NT2/D1 (cell line): Measurements from ENCODE around the gene LTBP1.

Experiments used
- DNase-seq: peaks from one replicate; pipeline ENCODE4 v3.0.0-alpha.2; 2011; ENCODE audit warnings: low read depth, low spot score
- H3K27me3 ChIP-seq: 2 replicates; pipeline ENCODE4 v1.6.0; 2011; ENCODE audit warnings: mild to moderate bottlenecking; ENCODE audit not compliant: insufficient read length, insufficient read depth
- H3K36me3 ChIP-seq: 2 replicates; pipeline ENCODE4 v1.6.1; 2011; ENCODE audit warnings: mild to moderate bottlenecking, low read length, mixed read lengths; ENCODE audit not compliant: insufficient read depth, insufficient read length
- H3K4me1 ChIP-seq: 2 replicates; pipeline ENCODE4 v1.5.1; 2011; ENCODE audit not compliant: insufficient read depth, insufficient read length
- H3K4me3 ChIP-seq: 2 replicates; pipeline ENCODE4 v1.5.1; 2011; ENCODE audit warnings: low read depth; ENCODE audit not compliant: insufficient read length
- H3K9ac ChIP-seq: 2 replicates; pipeline ENCODE4 v1.6.0; 2011; ENCODE audit warnings: low read depth; ENCODE audit not compliant: insufficient read length
- H3K9me3 ChIP-seq: 2 replicates; pipeline ENCODE4 v1.5.1; 2011; ENCODE audit warnings: mild to moderate bottlenecking, low read length; ENCODE audit not compliant: insufficient read depth
- SUZ12 ChIP-seq: IDR thresholded peaks from 2 replicates; pipeline ENCODE4 v1.6.1; 2011; ENCODE audit not compliant: insufficient read length, insufficient read depth; ENCODE audit errors: extremely low read depth
- YY1 ChIP-seq: IDR thresholded peaks from 2 replicates; pipeline ENCODE4 v1.6.1; 2011; ENCODE audit not compliant: insufficient read length, insufficient read depth
- ZNF274 ChIP-seq: IDR thresholded peaks from 2 replicates; pipeline ENCODE4 v1.6.1; 2011; ENCODE audit warnings: mild to moderate bottlenecking, low read depth, low read length

LTBP1 gene

DNA sequence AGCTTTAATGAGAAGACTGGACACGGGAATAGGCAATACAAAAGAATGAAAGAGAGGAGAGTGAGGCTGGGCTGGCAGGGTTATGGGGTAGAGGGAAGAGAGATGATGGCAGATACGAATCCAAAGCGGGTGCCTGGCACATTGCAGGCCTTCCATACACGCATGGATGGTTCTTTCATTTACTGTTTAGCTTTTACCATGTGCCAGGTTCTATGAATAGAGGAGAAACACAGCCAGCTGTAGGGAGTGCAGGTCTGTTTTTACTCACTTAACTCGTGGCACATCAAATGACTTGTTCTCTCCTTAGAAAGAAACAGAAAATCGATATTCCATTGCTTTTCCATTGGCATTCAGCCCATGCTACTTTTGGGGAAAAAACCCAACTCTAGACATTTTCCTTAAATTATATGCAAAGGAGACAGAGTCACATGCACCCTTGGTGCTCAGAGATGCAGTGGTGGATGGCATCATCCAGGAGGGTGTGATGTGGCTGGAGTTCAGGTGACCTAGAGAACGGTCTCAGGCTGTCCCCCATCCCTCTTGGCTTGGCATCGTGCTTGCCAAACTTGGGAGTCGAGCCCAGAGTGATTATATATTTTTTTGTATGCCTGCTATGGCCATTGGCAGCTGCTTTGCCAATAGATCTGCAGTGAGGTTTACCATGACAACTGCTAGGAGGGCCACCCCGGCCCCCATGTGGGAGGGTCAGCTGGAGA is 6.2 kb downstream of the LTBP1 start:
- no peaks in the 10 kb centered on the region for H3K36me3 ChIP-seq
- no peaks in the 10 kb centered on the region for H3K4me1 ChIP-seq
- no peaks in the 10 kb centered on the region for H3K9me3 ChIP-seq
- TF ChIP-seq ZNF274 (no peak), SUZ12 (no peak), YY1 (no peak)
- no peaks in the 10 kb centered on the region for H3K27me3 ChIP-seq
- H3K4me3 ChIP-seq = no peak overlapping the region
- no peak for DNase-seq
- H3K9ac ChIP-seq = no peak overlapping the region

DNA sequence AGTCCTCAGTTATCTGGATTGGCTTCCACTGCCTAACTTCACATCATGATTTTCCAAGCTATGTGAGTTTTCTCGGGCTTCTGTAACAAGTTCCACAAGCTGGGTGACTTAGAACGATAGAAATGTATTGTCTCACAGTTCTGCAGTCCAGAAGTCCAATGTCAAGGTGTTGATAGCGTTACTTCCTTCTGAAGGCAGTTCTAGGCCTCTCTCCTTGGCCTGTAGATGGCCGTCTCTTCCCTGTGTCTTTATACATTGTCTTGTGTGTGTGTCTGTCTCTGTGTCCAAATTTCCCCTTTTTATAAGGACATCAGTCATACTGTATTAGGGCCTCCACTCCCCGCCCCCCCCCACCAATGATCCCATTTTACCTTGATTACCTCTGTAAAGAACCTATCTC is 7.5 kb downstream of the LTBP1 start:
- Histone ChIP-seq H3K4me1 (no peaks in the 10 kb centered on the region), H3K36me3 (no peaks in the 10 kb centered on the region), H3K4me3 (no peak overlapping the region), H3K9me3 (no peaks in the 10 kb centered on the region), H3K27me3 (no peaks in the 10 kb centered on the region), H3K9ac (no peak overlapping the region)
- no peak for TF ChIP-seq ZNF274
- DNase-seq = no peak

DNA sequence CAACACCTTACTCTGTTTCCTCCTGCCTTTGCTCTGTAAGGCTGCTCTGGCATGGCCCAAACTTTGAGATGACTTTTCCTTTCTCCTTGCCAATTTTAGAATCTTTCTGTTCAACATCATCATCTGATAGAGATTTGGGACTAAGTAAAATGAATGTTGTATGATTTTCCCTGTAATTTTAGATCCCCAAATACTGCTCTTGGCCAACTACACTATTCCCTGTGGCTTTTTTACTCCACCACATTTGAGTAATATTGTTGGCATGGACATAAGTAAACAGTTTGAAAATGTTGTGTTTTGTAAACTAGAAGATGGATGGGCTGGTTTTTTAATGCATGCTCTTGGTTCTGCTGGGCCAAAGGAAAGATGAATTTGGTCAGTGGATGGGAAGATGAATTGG is 12.1 kb downstream of the LTBP1 start:
- no peak for DNase-seq
- H3K4me3 ChIP-seq = no peak overlapping the region
- no peaks in the 10 kb centered on the region for H3K36me3 ChIP-seq
- no peaks in the 10 kb centered on the region for H3K4me1 ChIP-seq
- H3K9ac ChIP-seq = no peak overlapping the region
- H3K27me3 ChIP-seq = no peaks in the 10 kb centered on the region
- H3K9me3 ChIP-seq = no peaks in the 10 kb centered on the region
- no peak for TF ChIP-seq YY1
- no peak for TF ChIP-seq SUZ12
- no peak for TF ChIP-seq ZNF274

DNA sequence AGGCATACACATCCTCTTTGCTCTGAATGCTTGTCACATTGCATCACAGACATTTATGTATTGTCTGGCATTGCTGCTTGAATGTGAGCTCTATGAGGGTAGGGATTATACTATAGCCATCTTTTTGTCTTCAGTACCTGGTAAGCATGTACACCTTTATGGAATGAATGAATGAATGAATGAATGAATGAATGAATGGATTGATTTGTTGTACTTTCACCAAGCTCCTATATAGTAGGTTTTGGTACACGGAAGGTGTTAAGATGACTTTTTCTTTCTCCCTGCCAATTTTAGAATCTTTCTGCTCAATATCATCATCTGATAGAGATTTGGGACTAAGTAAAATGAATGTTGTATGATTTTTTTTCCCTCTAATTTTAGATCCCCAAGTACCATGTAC is 13.5 kb downstream of the LTBP1 start:
- Histone ChIP-seq H3K4me1 (no peaks in the 10 kb centered on the region), H3K4me3 (no peak overlapping the region), H3K36me3 (no peaks in the 10 kb centered on the region), H3K9ac (no peak overlapping the region), H3K27me3 (no peaks in the 10 kb centered on the region), H3K9me3 (no peaks in the 10 kb centered on the region)
- TF ChIP-seq SUZ12 (no peak), ZNF274 (no peak), YY1 (no peak)
- no peak for DNase-seq

DNA sequence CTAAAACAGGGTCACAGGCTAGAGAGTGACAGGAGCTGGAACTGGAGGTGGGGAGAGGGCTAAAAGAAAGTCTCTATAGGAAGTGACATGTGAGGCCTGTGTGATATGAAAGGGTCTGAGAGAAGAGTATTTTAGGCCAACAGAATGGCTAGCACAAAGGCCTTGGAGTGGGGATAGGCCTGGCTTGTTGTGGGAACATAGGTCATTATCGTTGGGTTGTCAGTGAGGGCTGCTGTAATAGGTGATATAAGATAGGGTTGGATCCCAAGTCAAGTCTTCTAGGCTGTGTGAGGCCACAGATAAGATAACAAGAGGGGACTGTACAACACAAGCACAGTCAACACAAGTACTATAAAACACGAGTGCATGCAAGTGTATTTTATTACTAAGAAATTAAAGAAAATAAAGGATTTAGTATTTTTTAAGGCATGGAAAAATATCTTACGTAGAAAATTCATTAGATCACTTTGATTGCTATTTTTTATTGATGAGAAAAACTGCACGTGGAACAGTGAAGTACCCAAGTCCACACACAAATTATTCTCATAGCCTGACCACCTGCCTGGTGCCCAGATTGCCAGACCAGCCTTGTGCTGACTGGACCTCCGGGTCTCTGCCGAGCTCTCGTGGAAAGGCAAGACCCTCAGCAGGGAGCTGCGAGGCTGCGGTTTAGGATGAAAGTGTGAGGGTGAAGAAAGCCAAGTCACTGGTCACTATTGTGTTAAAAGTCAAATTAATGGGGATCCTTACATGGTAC is 14.1 kb downstream of the LTBP1 start:
- no peaks in the 10 kb centered on the region for H3K36me3 ChIP-seq
- TF ChIP-seq ZNF274 = no peak
- no peak for TF ChIP-seq YY1
- TF ChIP-seq SUZ12 = no peak
- H3K9me3 ChIP-seq = no peaks in the 10 kb centered on the region
- no peak for DNase-seq
- H3K27me3 ChIP-seq = no peaks in the 10 kb centered on the region
- H3K4me1 ChIP-seq = no peaks in the 10 kb centered on the region
- H3K9ac ChIP-seq = no peak overlapping the region
- no peak overlapping the region for H3K4me3 ChIP-seq

DNA sequence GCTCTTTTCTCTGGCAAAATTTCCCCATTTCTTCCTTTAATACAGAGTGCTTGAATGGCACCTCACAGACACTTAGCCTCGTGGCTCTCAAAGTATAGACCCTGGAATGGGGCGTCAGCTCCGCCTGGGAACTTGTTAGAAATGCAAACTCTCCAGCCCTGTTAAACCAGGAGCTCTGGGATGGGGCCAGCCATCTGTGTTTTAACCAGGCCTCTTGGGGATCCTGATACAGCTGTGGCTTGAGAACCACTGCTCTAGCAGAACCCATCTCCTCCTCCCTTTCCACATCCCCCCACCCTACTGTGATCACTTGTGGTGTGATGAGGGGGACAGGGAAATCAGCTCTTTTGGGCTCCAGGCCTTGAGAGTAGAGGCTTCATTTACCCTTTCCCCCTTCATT is 15.9 kb downstream of the LTBP1 start:
- Histone ChIP-seq H3K36me3 (no peaks in the 10 kb centered on the region), H3K4me3 (no peak overlapping the region), H3K9ac (no peak overlapping the region), H3K27me3 (no peaks in the 10 kb centered on the region), H3K9me3 (no peaks in the 10 kb centered on the region), H3K4me1 (no peaks in the 10 kb centered on the region)
- TF ChIP-seq ZNF274 = no peak
- TF ChIP-seq YY1 = no peak
- TF ChIP-seq SUZ12 = no peak
- DNase-seq = no peak

DNA sequence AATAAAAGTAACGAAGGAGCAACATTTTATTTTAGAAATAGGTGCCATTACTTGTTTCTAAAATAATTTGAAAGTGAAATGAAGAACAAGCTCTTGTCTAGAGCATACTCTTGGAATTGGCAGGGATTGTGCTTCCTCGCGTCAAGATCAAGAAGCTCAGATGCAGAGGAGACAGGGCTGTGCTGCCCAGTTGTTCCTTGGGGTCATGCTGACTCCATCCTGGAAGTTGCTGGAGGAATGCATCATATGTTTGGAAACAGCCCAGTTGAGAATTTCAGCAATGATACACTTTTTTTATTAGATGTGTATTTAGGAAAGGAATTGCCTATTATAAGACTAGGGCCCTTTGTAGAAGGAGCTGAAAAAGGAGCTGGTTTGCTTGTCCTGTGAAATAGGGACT is 17.2 kb downstream of the LTBP1 start:
- Histone ChIP-seq H3K4me3 (no peak overlapping the region), H3K9me3 (no peaks in the 10 kb centered on the region), H3K36me3 (no peaks in the 10 kb centered on the region), H3K4me1 (no peaks in the 10 kb centered on the region), H3K27me3 (no peaks in the 10 kb centered on the region), H3K9ac (no peak overlapping the region)
- TF ChIP-seq ZNF274 (no peak), SUZ12 (no peak), YY1 (no peak)
- no peak for DNase-seq
